AG04449 (cell line): Measurements from ENCODE around the gene RAX.

Source experiments
- CTCF ChIA-PET: fragments of 350-600 bp; formaldehyde crosslinking; extraction: SDS; loops from one replicate; lab custom pipeline; 2021; ENCODE audit warnings: antibody characterized with exemption; lab: Yijun Ruan, JAX
- POLR2A ChIA-PET: fragments of 400-600, 350-600 bp; formaldehyde crosslinking; extraction: SDS; loops from one replicate; lab custom pipeline; 2020; ENCODE audit warnings: antibody characterized with exemption, inconsistent platforms; lab: Yijun Ruan, JAX
- DNase-seq: peaks from one replicate; pipeline ENCODE4 v3.0.0-alpha.2; 2010; ENCODE audit warnings: low read depth, low spot score
- H3K4me3 ChIP-seq: 2 replicates; pipeline ENCODE4 v1.5.1; 2011; ENCODE audit warnings: low read depth, mild to moderate bottlenecking, control low read depth, low read length
- TF ChIP-seq, protein P1 (sequence below): IDR thresholded peaks from one replicate; pipeline ENCODE4 v1.5.1; 2011; ENCODE audit warnings: mild to moderate bottlenecking, moderate library complexity, low read length, control low read depth, inconsistent platforms; ENCODE audit not compliant: insufficient read depth; ENCODE audit errors: missing control alignments

The RAX gene

DNA sequence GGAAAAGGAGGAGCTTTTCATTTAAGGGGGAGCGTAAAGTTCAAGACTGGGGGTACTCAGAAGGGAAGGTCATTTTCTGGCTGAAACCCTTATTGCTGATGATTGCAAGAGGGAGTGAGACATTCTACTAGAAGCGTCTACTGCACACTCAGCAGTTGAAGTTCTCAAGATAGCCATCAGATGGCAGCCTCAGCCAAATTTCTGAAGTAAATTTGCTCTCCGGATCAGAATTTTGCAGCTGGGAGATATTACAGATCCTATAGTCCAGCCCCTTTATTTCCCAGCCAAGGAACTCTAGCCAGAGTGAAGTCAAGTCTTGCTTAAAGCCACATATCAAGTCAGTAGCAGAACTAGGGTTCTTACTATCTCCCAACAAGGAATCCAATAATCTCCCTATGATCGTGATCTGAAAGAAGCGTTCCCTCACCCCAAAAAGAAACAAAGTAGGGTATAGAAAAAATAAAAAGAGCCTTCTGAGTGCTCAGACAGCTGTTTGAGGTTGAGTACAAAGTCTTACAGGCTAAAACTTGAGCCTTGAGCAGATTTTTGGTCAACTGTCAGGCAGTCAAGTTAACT, 24.0 kb downstream of the RAX start:
- H3K4me3 ChIP-seq: no peak overlapping the region
- POLR2A ChIA-PET: interaction anchor here (1.0 kb wide), 1 partner anchor 59 kb away, joined by 3 read pairs; no protein-coding TSS in a partner anchor

DNA sequence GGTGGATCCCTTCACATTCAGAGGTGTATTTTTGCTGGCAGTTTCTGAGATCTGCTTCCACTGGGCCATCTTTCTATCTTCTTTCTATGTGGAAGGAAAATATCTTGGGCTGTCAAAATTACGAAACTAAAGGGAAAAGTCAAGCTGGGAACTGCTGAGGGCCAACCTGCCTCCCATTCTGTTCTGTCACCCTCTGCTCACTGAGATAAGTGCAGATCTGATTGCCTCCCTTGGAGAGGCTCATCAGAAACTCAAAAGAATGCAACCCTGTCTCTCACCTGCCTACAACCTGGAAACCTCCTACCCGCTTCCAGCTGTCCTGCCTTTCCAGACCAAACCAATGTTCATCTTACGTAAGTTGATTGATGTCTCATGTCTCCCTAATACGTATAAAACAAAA, 26.5 kb downstream of the RAX start:
- CTCF ChIA-PET: interaction anchor here (1.2 to 5.3 kb wide), 2 partner anchors 154 kb away, joined by 3 to 230 read pairs; no protein-coding TSS in a partner anchor
- POLR2A ChIA-PET: no interaction called here
- no peak for DNase-seq
- TF ChIP-seq, protein P1, sequence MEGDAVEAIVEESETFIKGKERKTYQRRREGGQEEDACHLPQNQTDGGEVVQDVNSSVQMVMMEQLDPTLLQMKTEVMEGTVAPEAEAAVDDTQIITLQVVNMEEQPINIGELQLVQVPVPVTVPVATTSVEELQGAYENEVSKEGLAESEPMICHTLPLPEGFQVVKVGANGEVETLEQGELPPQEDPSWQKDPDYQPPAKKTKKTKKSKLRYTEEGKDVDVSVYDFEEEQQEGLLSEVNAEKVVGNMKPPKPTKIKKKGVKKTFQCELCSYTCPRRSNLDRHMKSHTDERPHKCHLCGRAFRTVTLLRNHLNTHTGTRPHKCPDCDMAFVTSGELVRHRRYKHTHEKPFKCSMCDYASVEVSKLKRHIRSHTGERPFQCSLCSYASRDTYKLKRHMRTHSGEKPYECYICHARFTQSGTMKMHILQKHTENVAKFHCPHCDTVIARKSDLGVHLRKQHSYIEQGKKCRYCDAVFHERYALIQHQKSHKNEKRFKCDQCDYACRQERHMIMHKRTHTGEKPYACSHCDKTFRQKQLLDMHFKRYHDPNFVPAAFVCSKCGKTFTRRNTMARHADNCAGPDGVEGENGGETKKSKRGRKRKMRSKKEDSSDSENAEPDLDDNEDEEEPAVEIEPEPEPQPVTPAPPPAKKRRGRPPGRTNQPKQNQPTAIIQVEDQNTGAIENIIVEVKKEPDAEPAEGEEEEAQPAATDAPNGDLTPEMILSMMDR: no peak
- no peak overlapping the region for H3K4me3 ChIP-seq

More for the DNA sequence above, 24.0 kb downstream of the RAX start:
- DNase-seq: no peak
- CTCF ChIA-PET: interaction anchor here (0.6 to 5.3 kb wide), 60 partner anchors 10 to 659 kb away, joined by 3 to 230 read pairs (median 4); partner anchors contain the start of genes CCBE1, CPLX4 and RAX
- TF ChIP-seq, protein P1: peak; percentile 65

GRCh38 chr18:59242906-59243305, 30.3 kb downstream of the RAX start:
- DNase-seq: no peak

DNA sequence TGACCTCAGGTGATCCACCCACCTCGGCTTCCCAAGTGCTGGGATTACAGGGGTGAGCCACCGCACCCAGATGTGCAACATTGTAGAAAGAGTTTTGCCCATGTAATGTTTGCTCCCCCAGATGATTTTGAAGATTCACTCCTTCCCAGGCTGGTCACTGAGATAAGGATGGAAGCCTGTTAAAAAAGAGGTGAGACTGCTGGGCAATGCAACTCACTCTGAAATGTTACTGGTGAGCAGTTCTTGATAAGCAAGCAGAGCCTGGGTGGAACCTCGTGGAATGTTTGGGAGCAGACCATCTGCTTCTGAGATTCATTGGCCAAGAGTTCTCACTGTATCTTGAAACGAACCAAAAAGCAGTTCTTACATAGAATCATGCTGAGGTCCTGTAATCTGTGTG, 33.6 kb downstream of the RAX start:
- DNase-seq: no peak
- H3K4me3 ChIP-seq: no peak overlapping the region
- TF ChIP-seq, protein P1: no peak
- ChIA-PET CTCF (interaction anchor here (1.4 to 4.1 kb wide), 2 partner anchors 10 to 163 kb away, joined by 4 to 29 read pairs; no protein-coding TSS in a partner anchor), POLR2A (no interaction called here)

More at GRCh38 chr18:59242906-59243305, 30.3 kb downstream of the RAX start:
- CTCF ChIA-PET: no interaction called here
- no peak overlapping the region for H3K4me3 ChIP-seq
- TF ChIP-seq, protein P1: no peak
- POLR2A ChIA-PET: no interaction called here

- TF ChIP-seq, protein P1: no peak
- ChIA-PET CTCF (interaction anchor here (0.8 to 4.1 kb wide), 5 partner anchors 11 to 165 kb away, joined by 3 to 29 read pairs (median 5); partner anchors contain the start of gene GRP), POLR2A (no interaction called here)
- no peak overlapping the region for H3K4me3 ChIP-seq
- DNase-seq: no peak
Observed at GRCh38 chr18:59238385-59238784, 34.9 kb downstream of the RAX start.

DNA sequence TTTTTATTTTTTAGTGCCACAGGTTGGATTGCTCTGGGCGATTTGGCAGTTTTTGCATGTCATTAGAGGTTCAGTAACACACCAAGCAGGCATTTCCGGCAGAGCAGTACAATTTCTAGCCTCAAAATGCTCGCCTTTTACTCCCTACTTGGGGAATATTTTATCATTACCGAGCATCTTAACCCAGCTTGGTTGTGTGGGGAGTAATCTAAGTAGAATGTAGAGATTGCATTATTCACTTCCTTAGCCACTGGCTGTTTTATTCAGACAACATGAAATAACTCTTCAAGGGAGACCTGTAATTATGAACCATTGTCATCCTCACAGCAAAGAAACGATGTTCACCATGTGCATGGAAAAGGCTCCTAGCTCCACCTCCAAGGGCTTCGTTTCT, 40.2 kb downstream of the RAX start:
- H3K4me3 ChIP-seq: no peak overlapping the region
- TF ChIP-seq, protein P1: no peak
- POLR2A ChIA-PET: no interaction called here
- peak; percentile 56 for DNase-seq
- CTCF ChIA-PET: no interaction called here
